ENCODE measurements around the gene HTR1E. TPM values are rescaled to one million over a fixed set of nuclear protein-coding genes. Genes with fewer than 3 reads are reported as not detected.
"Not testable (repeated sequence)": the region's sequence is repeated elsewhere in the genome, so short reads cannot be mapped to it uniquely, and the experiment has no call there.

Gene HTR1E
- polyA plus RNA-seq, 1 experiment = not detected

GRCh38 chr6:86978251-86978650 lies 40.9 kb downstream of the HTR1E start:
- ChIA-PET POLR2A (no interaction called here), CTCF (no interaction called here)
- no peak for TF ChIP-seq CTCF (IDR thresholded peaks at IDR 0.05; ENCODE audit: insufficient read depth, low read depth, low read length)
- no peak for DNase-seq (ENCODE audit: low read depth)
- H3K36me3 ChIP-seq (ENCODE audit: control insufficient read depth, insufficient read depth, low read length) = no peaks in the 10 kb centered on the region
- no peaks in the 10 kb centered on the region for H3K27me3 ChIP-seq (ENCODE audit: control insufficient read depth, insufficient read depth, low read length)
- no peak overlapping the region for H3K4me3 ChIP-seq (ENCODE audit: low read depth, low read length)

GRCh38 chr6:87001494-87001893 lies 64.2 kb downstream of the HTR1E start:
- no peak for DNase-seq (ENCODE audit: low read depth)
- TF ChIP-seq CTCF (IDR thresholded peaks at IDR 0.05; ENCODE audit: insufficient read depth, low read depth, low read length) = no peak
- POLR2A ChIA-PET = no interaction called here
- no peaks in the 10 kb centered on the region for H3K27me3 ChIP-seq (ENCODE audit: control insufficient read depth, insufficient read depth, low read length)
- no peak overlapping the region for H3K4me3 ChIP-seq (ENCODE audit: low read depth, low read length)
- CTCF ChIA-PET = no interaction called here
- no peaks in the 10 kb centered on the region for H3K36me3 ChIP-seq (ENCODE audit: control insufficient read depth, insufficient read depth, low read length)

GRCh38 chr6:87002391-87002790 lies 65.1 kb downstream of the HTR1E start:
- H3K4me3 ChIP-seq (ENCODE audit: low read depth, low read length); DNase-seq (ENCODE audit: low read depth); POLR2A ChIA-PET; H3K27me3 ChIP-seq (ENCODE audit: control insufficient read depth, insufficient read depth, low read length); H3K36me3 ChIP-seq (ENCODE audit: control insufficient read depth, insufficient read depth, low read length); CTCF ChIA-PET: not testable (repeated sequence)

GRCh38 chr6:87006541-87006940 lies 69.2 kb downstream of the HTR1E start:
- H3K36me3 ChIP-seq (ENCODE audit: control insufficient read depth, insufficient read depth, low read length); DNase-seq (ENCODE audit: low read depth); POLR2A ChIA-PET; H3K4me3 ChIP-seq (ENCODE audit: low read depth, low read length); CTCF ChIA-PET; H3K27me3 ChIP-seq (ENCODE audit: control insufficient read depth, insufficient read depth, low read length): not testable (repeated sequence)

- CTCF ChIA-PET; DNase-seq (ENCODE audit: low read depth); H3K4me3 ChIP-seq (ENCODE audit: low read depth, low read length); H3K36me3 ChIP-seq (ENCODE audit: control insufficient read depth, insufficient read depth, low read length); POLR2A ChIA-PET; H3K27me3 ChIP-seq (ENCODE audit: control insufficient read depth, insufficient read depth, low read length): not testable (repeated sequence)
These were observed 72.3 kb downstream of the HTR1E start for GRCh38 chr6:87009581-87009980.

GRCh38 chr6:87012035-87012434 lies 74.7 kb downstream of the HTR1E start:
- POLR2A ChIA-PET = no interaction called here
- CTCF ChIA-PET = no interaction called here
- TF ChIP-seq CTCF (IDR thresholded peaks at IDR 0.05; ENCODE audit: insufficient read depth, low read depth, low read length) = no peak
- Histone ChIP-seq H3K36me3 (ENCODE audit: control insufficient read depth, insufficient read depth, low read length) (no peaks in the 10 kb centered on the region), H3K4me3 (ENCODE audit: low read depth, low read length) (no peak overlapping the region), H3K27me3 (ENCODE audit: control insufficient read depth, insufficient read depth, low read length) (no peaks in the 10 kb centered on the region)
- DNase-seq (ENCODE audit: low read depth) = no peak

GRCh38 chr6:87012743-87013142 lies 75.4 kb downstream of the HTR1E start:
- H3K4me3 ChIP-seq (ENCODE audit: low read depth, low read length) = no peak overlapping the region
- H3K36me3 ChIP-seq (ENCODE audit: control insufficient read depth, insufficient read depth, low read length) = no peaks in the 10 kb centered on the region
- ChIA-PET POLR2A (no interaction called here), CTCF (no interaction called here)
- TF ChIP-seq CTCF (IDR thresholded peaks at IDR 0.05; ENCODE audit: insufficient read depth, low read depth, low read length) = no peak
- DNase-seq (ENCODE audit: low read depth) = no peak
- no peaks in the 10 kb centered on the region for H3K27me3 ChIP-seq (ENCODE audit: control insufficient read depth, insufficient read depth, low read length)
